ENCODE measurements around the gene ARHGEF3.
A peak's percentile ranks its signal among the peaks of the same experiment; 100 is the strongest.

GRCh38 chr3:56801662-56802377, at the start of gene ARHGEF3:
- peak; percentile 90 for TF ChIP-seq POLR2A (IDR thresholded peaks at IDR 0.05)
- no peak for TF ChIP-seq CTCF (IDR thresholded peaks at IDR 0.05)

Measured in ovary (tissue), 3 donors.